Measurements from ENCODE around the gene MARVELD2.
"Not testable (repeated sequence)": the region's sequence is repeated elsewhere in the genome, so short reads cannot be mapped to it uniquely, and the experiment has no call there.

- TF ChIP-seq, protein P1, sequence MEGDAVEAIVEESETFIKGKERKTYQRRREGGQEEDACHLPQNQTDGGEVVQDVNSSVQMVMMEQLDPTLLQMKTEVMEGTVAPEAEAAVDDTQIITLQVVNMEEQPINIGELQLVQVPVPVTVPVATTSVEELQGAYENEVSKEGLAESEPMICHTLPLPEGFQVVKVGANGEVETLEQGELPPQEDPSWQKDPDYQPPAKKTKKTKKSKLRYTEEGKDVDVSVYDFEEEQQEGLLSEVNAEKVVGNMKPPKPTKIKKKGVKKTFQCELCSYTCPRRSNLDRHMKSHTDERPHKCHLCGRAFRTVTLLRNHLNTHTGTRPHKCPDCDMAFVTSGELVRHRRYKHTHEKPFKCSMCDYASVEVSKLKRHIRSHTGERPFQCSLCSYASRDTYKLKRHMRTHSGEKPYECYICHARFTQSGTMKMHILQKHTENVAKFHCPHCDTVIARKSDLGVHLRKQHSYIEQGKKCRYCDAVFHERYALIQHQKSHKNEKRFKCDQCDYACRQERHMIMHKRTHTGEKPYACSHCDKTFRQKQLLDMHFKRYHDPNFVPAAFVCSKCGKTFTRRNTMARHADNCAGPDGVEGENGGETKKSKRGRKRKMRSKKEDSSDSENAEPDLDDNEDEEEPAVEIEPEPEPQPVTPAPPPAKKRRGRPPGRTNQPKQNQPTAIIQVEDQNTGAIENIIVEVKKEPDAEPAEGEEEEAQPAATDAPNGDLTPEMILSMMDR (IDR thresholded peaks at IDR 0.05; ENCODE audit: insufficient read depth, low read length) = not testable (repeated sequence)
- TF ChIP-seq POLR2AphosphoS5 (IDR thresholded peaks at IDR 0.05; ENCODE audit: low read depth); GABPA (IDR thresholded peaks at IDR 0.05; ENCODE audit: low read depth); SPI1 (IDR thresholded peaks at IDR 0.05; ENCODE audit: borderline replicate concordance, low read depth): not testable (repeated sequence)
- TF ChIP-seq, protein P2, sequence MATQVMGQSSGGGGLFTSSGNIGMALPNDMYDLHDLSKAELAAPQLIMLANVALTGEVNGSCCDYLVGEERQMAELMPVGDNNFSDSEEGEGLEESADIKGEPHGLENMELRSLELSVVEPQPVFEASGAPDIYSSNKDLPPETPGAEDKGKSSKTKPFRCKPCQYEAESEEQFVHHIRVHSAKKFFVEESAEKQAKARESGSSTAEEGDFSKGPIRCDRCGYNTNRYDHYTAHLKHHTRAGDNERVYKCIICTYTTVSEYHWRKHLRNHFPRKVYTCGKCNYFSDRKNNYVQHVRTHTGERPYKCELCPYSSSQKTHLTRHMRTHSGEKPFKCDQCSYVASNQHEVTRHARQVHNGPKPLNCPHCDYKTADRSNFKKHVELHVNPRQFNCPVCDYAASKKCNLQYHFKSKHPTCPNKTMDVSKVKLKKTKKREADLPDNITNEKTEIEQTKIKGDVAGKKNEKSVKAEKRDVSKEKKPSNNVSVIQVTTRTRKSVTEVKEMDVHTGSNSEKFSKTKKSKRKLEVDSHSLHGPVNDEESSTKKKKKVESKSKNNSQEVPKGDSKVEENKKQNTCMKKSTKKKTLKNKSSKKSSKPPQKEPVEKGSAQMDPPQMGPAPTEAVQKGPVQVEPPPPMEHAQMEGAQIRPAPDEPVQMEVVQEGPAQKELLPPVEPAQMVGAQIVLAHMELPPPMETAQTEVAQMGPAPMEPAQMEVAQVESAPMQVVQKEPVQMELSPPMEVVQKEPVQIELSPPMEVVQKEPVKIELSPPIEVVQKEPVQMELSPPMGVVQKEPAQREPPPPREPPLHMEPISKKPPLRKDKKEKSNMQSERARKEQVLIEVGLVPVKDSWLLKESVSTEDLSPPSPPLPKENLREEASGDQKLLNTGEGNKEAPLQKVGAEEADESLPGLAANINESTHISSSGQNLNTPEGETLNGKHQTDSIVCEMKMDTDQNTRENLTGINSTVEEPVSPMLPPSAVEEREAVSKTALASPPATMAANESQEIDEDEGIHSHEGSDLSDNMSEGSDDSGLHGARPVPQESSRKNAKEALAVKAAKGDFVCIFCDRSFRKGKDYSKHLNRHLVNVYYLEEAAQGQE (IDR thresholded peaks at IDR 0.05; ENCODE audit: insufficient replicate concordance, low read depth) = not testable (repeated sequence)
Measured at GRCh38 chr5:69435276-69435884, 20.5 kb downstream of the MARVELD2 start.
